HEK293T (cell line): ENCODE measurements around the gene BEAN1.

Experiments
- ARNT ChIP-seq: fragments of 450-650 bp; IDR thresholded peaks from 2 replicates; pipeline ENCODE4 v1.6.1; 2017; ENCODE audit warnings: mild to moderate bottlenecking
- FOXK2 ChIP-seq: fragments of 450-650 bp; IDR thresholded peaks from 2 replicates; pipeline ENCODE4 v1.6.1; 2016; ENCODE audit warnings: mild to moderate bottlenecking
- LEF1 ChIP-seq: fragments of 450-650 bp; IDR thresholded peaks from 2 replicates; pipeline ENCODE4 v1.6.1; 2017; ENCODE audit warnings: mild to moderate bottlenecking, borderline replicate concordance
- TF ChIP-seq, protein P1 (sequence below): fragments of 450-650 bp; IDR thresholded peaks from 2 replicates; pipeline ENCODE4 v1.6.1; 2016

DNA sequence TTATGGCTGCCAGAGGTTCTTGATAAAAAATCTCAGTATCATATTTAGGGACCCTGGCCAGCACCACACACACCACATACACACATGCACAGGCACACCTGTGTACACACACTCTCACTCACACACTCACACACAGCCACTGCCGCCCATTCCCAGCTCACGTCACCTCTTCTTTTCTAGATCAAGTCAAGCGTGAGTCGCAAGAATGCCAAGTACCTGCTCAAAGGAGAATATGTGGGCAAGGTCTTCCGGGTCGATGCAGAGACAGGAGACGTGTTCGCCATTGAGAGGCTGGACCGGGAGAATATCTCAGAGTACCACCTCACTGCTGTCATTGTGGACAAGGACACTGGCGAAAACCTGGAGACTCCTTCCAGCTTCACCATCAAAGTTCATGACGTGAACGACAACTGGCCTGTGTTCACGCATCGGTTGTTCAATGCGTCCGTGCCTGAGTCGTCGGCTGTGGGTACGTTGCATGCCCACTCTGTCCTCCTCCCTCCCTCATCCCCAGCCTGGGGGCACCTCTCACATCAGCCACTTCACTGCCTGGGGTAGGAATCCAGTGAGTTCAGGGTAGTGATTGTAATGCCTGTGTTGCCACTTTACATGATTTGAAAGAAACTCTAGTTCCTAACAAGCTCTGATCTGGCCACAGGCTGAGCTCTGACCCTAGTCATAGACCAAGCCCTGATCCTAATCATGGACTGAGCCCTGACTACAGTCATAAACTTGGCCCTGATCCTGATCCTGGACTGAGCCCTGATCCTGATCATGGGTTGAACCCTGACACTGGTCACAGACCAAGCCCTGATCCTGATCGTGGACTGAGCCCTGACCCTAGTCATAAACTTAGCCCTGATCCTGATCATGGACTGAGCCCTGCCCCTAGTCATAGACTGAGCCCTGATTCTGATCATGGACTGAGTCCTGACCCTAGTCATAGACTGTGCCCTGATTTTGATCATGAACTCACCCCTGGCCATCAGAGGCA lies 40.2 kb upstream of the BEAN1 start:
- TF ChIP-seq LEF1 (no peak), FOXK2 (no peak), ARNT (no peak)
- TF ChIP-seq, protein P1, sequence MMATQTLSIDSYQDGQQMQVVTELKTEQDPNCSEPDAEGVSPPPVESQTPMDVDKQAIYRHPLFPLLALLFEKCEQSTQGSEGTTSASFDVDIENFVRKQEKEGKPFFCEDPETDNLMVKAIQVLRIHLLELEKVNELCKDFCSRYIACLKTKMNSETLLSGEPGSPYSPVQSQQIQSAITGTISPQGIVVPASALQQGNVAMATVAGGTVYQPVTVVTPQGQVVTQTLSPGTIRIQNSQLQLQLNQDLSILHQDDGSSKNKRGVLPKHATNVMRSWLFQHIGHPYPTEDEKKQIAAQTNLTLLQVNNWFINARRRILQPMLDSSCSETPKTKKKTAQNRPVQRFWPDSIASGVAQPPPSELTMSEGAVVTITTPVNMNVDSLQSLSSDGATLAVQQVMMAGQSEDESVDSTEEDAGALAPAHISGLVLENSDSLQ: no peak
